SK-MEL-5 (cell line): ENCODE data around the gene JRKL. TPM values are rescaled to one million over a fixed set of nuclear protein-coding genes. Genes with fewer than 3 reads are reported as not detected.

Experiments
- DNase-seq: peaks from one replicate; pipeline ENCODE4 v3.0.0-alpha.2; 2016; ENCODE audit warnings: low read depth, low spot score
- in situ Hi-C: cut with HindIII; loops from 2 replicates; pipeline ENCODE4 v1.10.0; 2016; ENCODE audit warnings: low sequenced_read_pairs, high pct_unique_total_duplicates, low pct_unique_long_range_greater_than_20kb
- polyA plus RNA-seq, 2 experiments: library from polyadenylated mRNA; depleted of rRNA; stranded (reverse); fragments of >200 nt; gene quantifications; 2 replicates each; pipeline ENCODE4 v1.2.3, GENCODE V29; 2015
- total RNA-seq: library from RNA; depleted of rRNA; stranded (reverse); fragments of >200 nt; shearing (Covaris generic); gene quantifications from 2 replicates; pipeline ENCODE4 v1.2.3, GENCODE V29; 2014; rRNA removed

JRKL gene
- total RNA-seq = 4.2 and 4.9 TPM in 2 replicates
- polyA plus RNA-seq (2015; cell fraction: cytosol; rRNA removed) = 7.8 and 8.3 TPM in 2 replicates
- 29.0 and 38.8 TPM in 2 replicates for polyA plus RNA-seq (2015; cell fraction: nucleus; rRNA removed)

DNA sequence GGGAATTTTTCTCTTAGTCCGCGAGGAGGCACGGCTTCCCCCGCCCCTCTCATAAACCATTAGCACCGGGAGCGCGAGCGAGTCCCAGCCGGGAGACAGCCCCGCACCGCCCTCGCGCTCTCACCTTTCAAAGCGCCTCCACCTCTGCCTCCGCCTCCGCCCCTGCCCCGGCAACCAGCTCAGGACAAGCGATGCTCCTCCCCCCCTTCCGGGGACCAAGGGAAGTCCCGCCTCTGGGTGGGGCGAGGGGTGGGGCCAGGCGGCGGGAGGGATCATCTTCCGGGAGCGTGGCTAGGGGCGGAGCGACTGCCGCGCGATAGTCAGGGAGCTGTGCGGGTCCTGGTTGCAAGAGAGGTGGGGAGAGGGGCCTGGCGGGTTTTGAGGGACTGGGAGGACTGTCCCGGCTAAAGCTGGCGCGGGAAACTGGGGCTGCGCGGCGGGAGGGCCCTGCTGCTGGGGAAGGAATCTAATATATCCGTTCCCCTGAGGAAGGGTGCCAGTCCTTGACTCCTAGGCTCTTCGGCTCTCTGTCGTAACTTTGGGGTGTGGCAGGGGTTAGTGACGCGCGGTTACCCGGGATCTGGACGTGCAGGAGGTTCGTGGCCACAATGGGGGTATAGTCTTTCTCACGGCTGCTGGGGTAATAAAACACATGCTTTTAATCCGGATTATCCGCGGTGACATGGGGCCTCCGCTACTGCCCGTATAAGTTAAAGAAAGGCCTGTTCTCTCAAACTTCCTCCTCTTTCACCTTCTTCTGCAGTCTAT lies at the start of gene JRKL, which contains the start of gene CCDC82:
TSS of gene JRKL (plus strand) at position 294 of the 768 bp plus-strand sequence. CDS start 637 bp downstream, outside the sequence.
TSS of gene CCDC82 (minus strand) at position 193 of the 768 bp plus-strand sequence. CDS start 5,165 bp downstream, outside the sequence.
- peak; percentile 93 for DNase-seq
- in situ Hi-C loops = no loop called here

DNA sequence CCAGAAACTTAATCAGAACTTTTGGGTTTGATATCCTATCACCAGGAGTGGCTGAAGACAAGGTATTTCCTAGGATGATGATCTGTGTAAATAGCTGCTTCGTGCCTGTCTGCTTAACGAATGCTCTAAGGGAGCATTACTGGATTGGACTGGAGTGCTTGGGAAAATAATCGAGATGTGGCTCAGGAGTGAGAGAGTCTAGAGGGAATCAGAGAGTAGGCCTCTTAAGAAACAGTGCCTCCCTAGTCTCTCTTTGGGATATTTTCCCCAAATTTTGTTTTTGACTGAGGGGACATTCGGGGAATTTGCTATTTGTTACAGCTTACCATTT lies 49.3 kb upstream of the JRKL start:
- no peak for DNase-seq
- in situ Hi-C loops = no loop called here

DNA sequence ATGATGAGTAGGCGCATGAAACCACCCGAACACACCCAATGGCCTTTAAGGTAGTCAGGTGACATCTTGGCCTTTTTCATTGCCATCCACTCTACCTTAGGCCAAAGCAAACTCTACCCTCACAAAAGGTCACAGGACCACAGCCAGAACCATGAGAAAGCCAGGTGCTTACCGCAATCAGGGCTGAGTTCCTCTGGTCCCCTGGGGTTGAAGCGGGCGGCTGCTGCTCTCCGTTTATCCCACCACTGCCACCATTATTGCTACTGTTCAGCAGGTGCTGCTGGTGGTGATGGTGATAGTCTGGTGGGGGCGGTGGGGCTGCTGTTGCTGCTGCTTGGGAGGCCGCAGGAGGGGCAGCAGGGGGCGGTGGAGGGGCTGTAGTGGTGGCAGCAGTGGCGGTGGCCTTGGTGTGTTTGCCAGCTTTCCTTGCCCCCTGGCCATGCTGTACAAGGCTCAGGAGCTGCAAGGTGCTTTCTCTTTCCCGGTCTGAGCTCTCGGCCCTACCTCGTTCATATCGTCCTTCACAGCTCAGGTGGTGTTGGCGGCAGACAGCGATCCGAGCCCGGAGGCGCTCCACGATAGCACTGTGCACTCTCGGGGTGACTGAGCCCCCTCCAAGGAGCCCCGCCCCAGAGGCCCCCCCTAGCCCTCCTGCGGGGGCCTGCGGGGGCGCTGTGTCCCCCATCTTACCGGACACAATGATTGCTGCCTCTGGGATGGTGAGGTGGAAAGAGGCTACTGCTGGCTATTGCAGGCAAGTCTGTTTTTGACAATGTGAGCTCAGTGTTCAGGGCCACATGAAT lies 48.4 kb upstream of the JRKL start:
- DNase-seq = peak; percentile 40
- in situ Hi-C loops = no loop called here

DNA sequence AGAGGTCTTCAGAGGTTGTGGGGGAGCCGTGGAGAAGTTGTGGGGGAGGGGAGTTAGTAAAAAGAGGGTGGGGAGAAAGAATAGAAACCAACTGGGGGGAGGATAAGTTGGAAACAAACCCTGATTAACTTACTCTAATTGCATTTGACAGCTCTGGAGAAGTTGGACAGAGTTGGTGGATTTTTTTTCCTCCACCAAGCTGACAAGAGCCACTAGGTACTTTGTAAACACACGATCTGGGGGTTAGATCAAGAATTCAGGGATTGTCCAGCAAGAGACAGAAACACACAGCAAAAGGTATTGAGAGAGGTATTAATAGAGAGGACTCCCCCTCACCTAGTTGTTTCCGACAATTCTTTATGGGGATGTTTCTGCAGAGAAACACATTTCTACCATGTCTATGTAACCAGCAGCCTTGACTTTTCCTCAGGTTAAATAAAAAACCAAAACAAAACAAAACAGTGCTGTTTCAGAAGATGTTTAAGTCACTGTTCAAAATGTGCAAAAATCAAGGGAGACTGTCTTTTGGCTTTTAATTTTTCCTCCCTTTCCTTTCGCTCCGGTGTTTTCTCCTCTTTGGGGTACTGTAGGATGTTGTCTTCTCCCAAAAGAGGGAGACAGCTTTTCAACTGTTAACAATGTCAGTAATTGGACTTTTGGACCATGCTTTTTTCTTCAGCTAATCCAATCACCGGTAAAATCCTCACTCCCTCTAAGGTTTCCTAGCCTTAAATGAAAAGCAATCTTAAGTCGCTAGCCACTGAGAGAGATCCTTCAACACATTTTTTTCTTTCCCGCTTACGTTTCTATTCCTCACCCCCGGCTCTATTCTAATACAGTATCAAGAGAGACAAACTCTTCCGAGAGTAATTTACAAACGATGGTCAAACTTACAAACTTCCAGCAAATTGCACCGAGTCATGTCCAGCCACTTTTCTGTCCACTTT lies 47.5 kb upstream of the JRKL start:
- in situ Hi-C loops = no loop called here
- DNase-seq = no peak

DNA sequence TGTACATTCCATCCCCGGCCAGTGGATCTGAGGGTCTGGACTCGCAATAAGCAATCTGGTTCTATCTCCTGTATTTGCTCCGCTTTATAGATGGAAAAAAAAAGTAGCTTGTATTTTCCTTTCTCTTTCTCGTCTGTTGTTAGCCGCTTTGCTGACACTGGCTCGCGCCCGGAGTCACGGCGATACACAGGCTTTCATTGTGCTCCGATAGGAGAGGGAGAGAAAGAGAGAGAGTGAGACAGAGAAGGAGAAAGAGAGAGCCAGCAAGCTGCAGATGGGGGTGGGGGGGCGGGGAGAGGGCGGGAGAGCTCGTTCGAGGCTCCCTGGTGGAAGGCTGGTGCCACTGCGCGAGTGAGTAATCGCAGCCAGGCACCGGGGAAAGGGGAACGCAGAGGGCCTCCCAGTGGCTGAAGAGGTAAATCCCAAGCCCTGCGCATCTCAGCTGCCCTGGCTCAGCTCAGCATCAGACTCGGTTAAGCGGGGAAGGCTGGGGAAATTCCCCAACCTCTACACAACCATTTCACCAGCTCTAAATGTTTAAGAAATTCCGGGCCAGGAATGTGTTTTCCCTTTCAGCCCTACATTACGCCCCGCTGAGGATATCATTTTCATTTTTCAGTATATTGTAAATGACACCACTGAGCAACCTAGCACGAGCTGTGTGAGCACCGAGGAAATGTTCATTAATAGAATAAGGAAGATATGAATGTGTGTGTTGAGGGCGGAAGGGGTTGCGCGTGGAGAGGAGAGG lies 46.7 kb upstream of the JRKL start, which contains the start of gene MAML2:
TSS of gene MAML2 (minus strand) at position 235 of the 751 bp plus-strand sequence. CDS start 1,300 bp downstream, outside the sequence.
- DNase-seq = peak; percentile 92
- in situ Hi-C loops = no loop called here

DNA sequence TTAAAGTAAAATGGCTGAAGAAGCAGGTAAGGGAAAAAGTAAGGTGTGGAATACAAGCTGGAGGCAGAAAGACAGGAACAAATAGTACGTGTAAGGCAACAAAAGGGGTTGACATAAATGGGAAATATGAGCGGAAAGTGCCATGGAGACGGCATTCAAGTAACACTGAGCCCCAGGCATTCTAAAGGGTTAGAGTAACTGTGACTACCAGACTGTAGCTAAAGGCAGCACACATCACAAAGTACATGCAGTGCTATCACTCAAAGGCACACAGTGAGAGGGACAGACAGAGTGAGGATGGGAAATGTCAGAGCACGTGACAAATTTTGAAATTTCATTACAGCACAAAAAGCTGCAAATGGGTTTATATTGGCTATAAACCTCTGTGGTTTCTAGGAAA lies 33.0 kb upstream of the JRKL start:
- in situ Hi-C loops = no loop called here
- DNase-seq = no peak

DNA sequence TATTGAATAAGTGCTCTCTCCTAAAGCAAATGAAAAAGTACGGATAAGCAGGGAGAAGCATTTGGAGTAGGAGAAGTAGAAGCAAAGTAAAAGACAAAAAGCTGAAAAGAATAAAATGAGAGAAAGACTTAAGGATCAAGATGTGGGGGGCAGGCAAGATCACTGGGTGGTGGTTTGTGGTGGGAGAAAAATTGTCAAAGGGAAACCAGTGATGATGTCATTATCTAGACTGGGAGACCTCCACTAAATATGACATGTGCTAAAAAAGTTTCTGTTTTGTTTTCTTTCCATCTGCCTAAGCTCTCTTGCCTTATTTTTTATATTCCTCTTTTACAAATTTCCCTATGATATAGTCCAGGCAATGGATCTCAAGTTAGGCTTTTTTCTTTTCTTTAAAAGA lies 32.0 kb upstream of the JRKL start:
- in situ Hi-C loops = no loop called here
- no peak for DNase-seq

DNA sequence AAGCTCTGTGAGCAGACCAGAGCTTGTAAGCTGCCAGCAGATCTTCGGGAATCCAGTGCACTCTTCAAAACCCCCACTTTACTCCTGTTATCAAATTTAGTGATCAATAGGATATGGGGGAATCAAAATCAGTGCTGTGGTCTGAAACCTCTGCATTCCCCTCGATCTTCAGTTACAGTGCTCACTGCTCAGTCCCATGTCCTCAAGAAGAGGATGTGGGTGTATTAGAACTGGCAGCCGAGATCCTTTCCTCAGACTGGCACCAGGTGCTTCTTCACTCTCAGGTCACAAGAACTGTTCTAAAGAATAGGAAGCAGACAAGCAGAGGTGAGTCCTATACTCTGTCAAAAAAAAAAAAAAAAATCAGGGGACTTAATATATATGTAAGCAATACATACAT lies 31.5 kb upstream of the JRKL start:
- in situ Hi-C loops = no loop called here
- no peak for DNase-seq

DNA sequence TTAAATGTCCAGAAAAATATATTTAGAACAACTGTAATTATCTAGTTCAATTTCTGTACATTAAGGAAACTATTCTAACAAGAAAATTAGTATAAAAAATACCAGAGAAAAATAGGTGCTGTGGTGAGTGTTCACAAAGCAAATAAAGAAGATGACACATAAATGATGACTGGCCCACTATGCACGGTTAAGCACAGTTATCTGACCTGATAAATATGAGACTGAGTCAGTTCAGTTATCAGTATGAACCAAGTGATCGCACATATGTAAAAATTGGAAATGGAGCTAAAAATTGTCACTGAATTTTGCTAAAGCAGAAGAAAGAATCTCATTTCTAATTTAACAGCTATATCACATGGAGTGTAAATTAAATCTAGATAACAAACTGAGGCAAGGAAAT lies 28.0 kb upstream of the JRKL start:
- no peak for DNase-seq
- in situ Hi-C loops = no loop called here

DNA sequence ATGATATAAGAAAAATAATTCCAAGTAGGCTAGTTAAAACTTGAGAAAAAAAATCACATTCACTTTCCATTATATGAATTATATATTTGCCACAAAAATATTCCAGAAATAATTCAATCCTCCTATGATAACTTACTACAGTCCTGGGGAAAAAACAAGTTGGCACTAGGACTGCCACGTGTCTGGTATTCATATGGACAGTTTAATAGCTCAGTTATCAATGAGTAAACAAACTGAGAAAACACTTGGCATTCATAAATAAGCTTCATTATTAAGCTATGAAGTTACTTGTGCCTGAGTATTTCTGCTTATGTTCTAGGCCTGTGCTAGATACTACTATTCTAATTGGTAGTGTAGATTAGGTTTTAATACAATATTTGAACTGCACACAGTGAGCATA lies 24.3 kb upstream of the JRKL start:
- no peak for DNase-seq
- in situ Hi-C loops = no loop called here

DNA sequence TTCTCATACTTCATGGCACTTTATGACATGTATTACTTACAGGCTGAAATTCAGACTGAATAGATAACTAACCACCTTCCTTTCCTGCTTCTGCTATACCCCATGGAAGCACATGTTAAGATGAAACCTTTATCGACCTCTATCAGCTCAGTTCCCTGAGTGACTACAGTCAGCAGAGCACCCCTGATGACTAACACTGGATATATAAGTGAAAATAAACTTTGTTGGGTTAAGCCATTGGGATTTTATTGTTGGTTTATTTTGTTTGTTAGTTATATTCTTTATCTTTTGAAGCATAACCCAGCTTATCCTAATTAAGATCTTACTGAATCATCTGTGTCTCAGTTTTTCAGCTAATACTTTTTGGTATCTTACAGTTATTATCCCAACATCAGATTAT lies 23.8 kb upstream of the JRKL start:
- DNase-seq = no peak
- in situ Hi-C loops = no loop called here

DNA sequence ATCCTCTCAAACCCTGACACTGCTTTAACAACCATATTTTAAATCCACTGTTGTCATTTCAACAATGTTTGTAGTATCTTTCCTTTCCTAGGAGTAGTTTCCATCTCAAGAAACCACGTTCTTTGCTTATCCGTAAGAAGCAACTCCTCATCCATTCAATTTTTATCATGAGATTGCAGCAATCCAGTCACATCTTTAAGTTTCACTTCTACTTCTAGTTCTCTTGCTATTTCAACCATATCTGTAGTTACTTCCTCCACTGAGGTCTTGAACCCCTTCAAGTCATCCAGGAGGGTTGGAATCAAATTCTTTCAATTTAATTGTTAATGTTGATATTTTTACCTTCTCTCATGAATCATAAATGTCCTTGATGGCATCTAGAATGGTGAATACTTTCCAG lies 22.5 kb upstream of the JRKL start:
- no peak for DNase-seq
- in situ Hi-C loops = no loop called here

DNA sequence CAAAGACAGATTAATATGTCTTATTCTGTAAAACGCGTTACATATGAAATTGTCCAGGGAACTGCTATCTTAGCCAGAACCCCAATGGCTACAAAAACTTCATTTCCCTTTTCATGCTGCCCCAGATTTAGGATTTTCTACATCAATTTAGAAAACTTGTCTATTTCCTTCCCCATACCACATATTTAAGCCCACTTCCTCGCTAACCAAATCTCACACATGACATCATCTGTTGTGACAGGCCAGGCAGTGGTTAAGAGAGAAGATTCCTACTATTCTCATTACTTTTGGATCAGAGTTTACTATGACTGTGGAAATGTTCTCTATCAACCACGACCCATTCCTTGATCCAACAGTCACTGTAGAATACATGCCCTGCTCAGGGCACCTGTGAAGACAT lies 16.0 kb upstream of the JRKL start:
- in situ Hi-C loops = no loop called here

DNA sequence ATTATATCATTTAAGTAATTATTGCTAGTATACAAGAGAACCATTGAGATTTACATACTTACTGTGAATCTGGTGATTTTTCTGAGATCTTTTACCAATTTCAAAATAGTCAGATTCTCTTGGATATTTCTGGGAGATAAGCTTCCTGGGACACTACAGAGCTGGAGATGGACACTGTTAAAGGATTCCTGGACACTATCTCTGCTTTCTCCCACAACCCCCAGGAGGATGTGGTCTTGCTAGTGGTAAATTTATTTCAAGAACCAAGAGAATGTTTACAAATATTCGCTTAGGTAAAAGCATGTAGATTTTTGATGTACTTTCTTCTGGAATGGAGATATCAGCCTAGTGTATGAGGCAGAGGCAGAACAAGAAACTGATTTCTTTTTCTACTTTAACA lies 13.0 kb upstream of the JRKL start:
- DNase-seq = no peak
- in situ Hi-C loops = no loop called here

More for the DNA sequence above, 16.0 kb upstream of the JRKL start:
- no peak for DNase-seq

DNA sequence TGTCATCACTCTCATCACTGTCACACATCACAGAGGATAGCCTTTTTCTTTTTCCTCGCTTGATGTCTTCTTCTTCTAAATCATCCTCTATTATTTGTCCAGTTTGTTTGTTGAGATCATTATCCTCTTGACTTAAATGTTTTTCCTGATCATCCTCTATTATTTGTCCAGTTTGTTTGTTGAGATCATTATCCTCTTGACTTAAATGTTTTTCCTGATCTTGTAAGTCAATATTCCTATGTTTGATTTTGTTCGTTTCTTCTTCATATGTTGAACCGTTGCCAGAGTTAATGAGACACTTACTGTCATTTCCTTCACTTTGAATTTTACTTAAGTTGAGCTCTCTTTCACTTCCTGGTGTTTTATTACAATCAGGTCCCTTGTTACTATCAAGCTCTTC lies 5.7 kb upstream of the JRKL start:
- in situ Hi-C loops = no loop called here
- no peak for DNase-seq

DNA sequence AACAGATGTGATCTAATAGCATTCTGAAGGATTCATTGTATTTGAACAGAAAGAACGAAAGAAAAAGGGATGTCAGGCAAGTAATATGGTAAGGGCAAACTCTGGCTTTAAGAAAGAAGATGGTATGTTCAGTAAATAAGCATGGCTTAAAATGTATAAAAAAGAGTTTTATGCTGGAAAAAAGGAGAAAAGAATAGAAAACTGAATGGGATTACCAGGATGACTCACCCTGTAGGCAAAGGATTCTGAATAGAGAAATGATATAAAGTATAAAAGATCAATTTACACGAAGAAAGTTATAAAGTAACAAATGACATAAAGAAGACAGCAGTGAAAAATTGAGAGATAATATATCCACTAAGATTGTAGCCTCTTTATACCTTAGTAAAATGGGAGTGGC lies 4.6 kb upstream of the JRKL start:
- in situ Hi-C loops = no loop called here
- DNase-seq = no peak
